HepG2 (cell line): ENCODE data around the gene ZKSCAN5.

ENCODE experiments used
- ASH2L ChIP-seq: fragments of 300-600, 200-600 bp; sonication (generic); IDR thresholded peaks from 2 replicates; pipeline ENCODE4 v1.7.0; 2017; ENCODE audit warnings: low read depth, mild to moderate bottlenecking, moderate library complexity, mixed read lengths, low read length; ENCODE audit not compliant: insufficient read length
- CCAR2 ChIP-seq: fragments of 200-400 bp; formaldehyde crosslinking; optimal IDR thresholded peaks from 2 replicates; pipeline ENCODE3; 2018; ENCODE audit warnings: low read depth, mild to moderate bottlenecking, low read length, moderate library complexity
- NKX3-1 ChIP-seq: sonication (generic); formaldehyde crosslinking; IDR thresholded peaks from 2 replicates; pipeline ENCODE4 v1.5.0; 2020; ENCODE audit warnings: missing genetic modification reagents
- TAF1 ChIP-seq: sonication (generic); formaldehyde crosslinking; IDR thresholded peaks from 2 replicates; pipeline ENCODE4 v1.4.0; 2020; ENCODE audit warnings: missing genetic modification reagents
- ZSCAN30 ChIP-seq: sonication (generic); formaldehyde crosslinking; IDR thresholded peaks from 2 replicates; pipeline ENCODE4 v1.5.0; 2020; ENCODE audit warnings: mild to moderate bottlenecking, missing genetic modification reagents
- TF ChIP-seq, protein P1 (sequence below): sonication (generic); formaldehyde crosslinking; IDR thresholded peaks from 2 replicates; pipeline ENCODE4 v1.4.0; 2020; ENCODE audit warnings: low read depth, mild to moderate bottlenecking, missing genetic modification reagents
- TF ChIP-seq, protein P2 (sequence below): sonication (generic); IDR thresholded peaks from 2 replicates; pipeline ENCODE4 v1.6.1; 2016; ENCODE audit warnings: low read depth, borderline replicate concordance
- TF ChIP-seq, protein P3 (sequence below): sonication (generic); formaldehyde crosslinking; IDR thresholded peaks from 2 replicates; pipeline ENCODE4 v1.5.0; 2020; ENCODE audit warnings: mild to moderate bottlenecking, missing genetic modification reagents, moderate library complexity
- TF ChIP-seq, protein P4 (sequence below): IDR thresholded peaks from 2 replicates; pipeline ENCODE4 v1.6.1; 2016; ENCODE audit warnings: missing biosample characterization, missing genetic modification reagents, low read depth
- TF ChIP-seq, protein P5 (sequence below): sonication (generic); formaldehyde crosslinking; IDR thresholded peaks from 2 replicates; pipeline ENCODE4 v1.9.0; 2021; ENCODE audit warnings: missing genetic modification reagents, borderline replicate concordance
- TF ChIP-seq, protein P6 (sequence below): IDR thresholded peaks from 2 replicates; pipeline ENCODE4 v1.4.0; 2020; ENCODE audit warnings: mild to moderate bottlenecking, missing genetic modification reagents

DNA sequence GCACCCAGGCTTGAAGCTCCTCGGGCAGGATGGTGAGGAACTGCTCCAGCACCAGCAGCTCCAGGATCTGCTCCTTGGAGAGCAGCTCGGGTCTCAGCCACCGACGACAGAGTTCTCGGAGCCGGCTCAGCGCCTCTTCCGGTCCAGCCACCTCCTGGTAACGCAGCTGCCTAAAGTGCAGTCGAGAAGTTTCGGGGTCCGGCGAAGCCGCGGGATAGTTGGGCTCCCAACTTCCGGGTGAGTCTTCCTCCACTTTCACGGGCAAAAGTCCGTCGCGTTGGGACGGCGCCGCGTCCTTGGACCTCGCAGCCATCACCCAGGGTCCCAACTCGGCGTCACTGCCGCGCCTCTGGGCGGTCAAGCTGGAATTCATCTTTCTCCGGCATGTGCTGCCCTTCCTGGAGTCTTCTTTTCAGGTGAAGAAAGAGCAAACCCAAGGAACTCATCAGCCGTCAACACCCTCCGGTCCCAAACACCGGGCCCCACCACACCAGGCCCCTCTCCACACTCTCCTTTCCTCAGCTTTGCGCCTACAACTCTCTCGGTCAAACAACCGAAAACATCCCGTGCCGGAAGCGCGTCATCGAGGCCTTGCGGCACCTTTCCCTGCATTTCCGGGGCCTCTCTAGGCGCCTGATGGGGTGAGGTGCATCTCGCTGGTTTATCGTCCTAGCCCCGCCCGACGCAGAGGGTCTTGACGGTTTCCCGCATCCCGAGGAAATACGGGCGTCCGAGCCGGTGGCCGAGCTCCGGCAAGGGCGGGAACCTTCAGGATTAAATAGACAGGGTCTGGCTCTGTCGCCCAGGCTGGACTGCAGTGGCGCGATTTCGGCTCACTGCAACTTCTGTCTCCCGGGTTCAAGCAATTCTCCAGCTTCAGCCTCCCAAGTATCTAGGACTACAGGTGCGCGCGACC is 4.5 kb upstream of the ZKSCAN5 start, which contains the start of gene ZNF394:
- TF ChIP-seq, protein P1, sequence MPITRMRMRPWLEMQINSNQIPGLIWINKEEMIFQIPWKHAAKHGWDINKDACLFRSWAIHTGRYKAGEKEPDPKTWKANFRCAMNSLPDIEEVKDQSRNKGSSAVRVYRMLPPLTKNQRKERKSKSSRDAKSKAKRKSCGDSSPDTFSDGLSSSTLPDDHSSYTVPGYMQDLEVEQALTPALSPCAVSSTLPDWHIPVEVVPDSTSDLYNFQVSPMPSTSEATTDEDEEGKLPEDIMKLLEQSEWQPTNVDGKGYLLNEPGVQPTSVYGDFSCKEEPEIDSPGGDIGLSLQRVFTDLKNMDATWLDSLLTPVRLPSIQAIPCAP (CRISPR knock-in tag) = no peak
- TF ChIP-seq ASH2L = peak; percentile 64
- TF ChIP-seq, protein P2, sequence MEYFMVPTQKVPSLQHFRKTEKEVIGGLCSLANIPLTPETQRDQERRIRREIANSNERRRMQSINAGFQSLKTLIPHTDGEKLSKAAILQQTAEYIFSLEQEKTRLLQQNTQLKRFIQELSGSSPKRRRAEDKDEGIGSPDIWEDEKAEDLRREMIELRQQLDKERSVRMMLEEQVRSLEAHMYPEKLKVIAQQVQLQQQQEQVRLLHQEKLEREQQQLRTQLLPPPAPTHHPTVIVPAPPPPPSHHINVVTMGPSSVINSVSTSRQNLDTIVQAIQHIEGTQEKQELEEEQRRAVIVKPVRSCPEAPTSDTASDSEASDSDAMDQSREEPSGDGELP = peak; percentile 50; the same call in 1 of the 2 replicates
- TF ChIP-seq, protein P3, sequence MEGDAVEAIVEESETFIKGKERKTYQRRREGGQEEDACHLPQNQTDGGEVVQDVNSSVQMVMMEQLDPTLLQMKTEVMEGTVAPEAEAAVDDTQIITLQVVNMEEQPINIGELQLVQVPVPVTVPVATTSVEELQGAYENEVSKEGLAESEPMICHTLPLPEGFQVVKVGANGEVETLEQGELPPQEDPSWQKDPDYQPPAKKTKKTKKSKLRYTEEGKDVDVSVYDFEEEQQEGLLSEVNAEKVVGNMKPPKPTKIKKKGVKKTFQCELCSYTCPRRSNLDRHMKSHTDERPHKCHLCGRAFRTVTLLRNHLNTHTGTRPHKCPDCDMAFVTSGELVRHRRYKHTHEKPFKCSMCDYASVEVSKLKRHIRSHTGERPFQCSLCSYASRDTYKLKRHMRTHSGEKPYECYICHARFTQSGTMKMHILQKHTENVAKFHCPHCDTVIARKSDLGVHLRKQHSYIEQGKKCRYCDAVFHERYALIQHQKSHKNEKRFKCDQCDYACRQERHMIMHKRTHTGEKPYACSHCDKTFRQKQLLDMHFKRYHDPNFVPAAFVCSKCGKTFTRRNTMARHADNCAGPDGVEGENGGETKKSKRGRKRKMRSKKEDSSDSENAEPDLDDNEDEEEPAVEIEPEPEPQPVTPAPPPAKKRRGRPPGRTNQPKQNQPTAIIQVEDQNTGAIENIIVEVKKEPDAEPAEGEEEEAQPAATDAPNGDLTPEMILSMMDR (CRISPR knock-in tag) = peak; percentile 20; the same call in 1 of the 2 replicates
- TF ChIP-seq NKX3-1 (CRISPR knock-in tag) = no peak
- TF ChIP-seq, protein P4, sequence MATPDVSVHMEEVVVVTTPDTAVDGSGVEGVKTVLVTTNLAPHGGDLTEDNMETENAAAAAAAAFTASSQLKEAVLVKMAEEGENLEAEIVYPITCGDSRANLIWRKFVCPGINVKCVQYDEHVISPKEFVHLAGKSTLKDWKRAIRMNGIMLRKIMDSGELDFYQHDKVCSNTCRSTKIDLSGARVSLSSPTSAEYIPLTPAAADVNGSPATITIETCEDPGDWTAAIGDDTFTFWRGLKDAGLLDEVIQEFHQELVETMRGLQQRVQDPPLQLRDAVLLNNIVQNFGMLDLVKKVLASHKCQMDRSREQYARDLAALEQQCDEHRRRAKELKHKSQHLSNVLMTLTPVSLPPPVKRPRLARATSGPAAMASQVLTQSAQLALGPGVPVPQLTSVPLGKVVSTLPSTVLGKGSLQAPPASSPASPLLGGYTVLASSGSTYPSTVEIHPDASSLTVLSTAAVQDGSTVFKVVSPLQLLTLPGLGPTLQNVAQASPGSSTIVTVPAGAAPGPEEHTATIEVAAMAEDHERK = peak; percentile 43; the same call in 1 of the 2 replicates
- peak; percentile 87 for TF ChIP-seq TAF1 (CRISPR knock-in tag)
- TF ChIP-seq CCAR2 = no peak
- TF ChIP-seq, protein P5, sequence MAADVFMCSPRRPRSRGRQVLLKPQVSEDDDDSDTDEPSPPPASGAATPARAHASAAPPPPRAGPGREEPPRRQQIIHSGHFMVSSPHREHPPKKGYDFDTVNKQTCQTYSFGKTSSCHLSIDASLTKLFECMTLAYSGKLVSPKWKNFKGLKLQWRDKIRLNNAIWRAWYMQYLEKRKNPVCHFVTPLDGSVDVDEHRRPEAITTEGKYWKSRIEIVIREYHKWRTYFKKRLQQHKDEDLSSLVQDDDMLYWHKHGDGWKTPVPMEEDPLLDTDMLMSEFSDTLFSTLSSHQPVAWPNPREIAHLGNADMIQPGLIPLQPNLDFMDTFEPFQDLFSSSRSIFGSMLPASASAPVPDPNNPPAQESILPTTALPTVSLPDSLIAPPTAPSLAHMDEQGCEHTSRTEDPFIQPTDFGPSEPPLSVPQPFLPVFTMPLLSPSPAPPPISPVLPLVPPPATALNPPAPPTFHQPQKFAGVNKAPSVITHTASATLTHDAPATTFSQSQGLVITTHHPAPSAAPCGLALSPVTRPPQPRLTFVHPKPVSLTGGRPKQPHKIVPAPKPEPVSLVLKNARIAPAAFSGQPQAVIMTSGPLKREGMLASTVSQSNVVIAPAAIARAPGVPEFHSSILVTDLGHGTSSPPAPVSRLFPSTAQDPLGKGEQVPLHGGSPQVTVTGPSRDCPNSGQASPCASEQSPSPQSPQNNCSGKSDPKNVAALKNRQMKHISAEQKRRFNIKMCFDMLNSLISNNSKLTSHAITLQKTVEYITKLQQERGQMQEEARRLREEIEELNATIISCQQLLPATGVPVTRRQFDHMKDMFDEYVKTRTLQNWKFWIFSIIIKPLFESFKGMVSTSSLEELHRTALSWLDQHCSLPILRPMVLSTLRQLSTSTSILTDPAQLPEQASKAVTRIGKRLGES (CRISPR knock-in tag) = no peak
- no peak for TF ChIP-seq ZSCAN30 (CRISPR knock-in tag)
- TF ChIP-seq, protein P6, sequence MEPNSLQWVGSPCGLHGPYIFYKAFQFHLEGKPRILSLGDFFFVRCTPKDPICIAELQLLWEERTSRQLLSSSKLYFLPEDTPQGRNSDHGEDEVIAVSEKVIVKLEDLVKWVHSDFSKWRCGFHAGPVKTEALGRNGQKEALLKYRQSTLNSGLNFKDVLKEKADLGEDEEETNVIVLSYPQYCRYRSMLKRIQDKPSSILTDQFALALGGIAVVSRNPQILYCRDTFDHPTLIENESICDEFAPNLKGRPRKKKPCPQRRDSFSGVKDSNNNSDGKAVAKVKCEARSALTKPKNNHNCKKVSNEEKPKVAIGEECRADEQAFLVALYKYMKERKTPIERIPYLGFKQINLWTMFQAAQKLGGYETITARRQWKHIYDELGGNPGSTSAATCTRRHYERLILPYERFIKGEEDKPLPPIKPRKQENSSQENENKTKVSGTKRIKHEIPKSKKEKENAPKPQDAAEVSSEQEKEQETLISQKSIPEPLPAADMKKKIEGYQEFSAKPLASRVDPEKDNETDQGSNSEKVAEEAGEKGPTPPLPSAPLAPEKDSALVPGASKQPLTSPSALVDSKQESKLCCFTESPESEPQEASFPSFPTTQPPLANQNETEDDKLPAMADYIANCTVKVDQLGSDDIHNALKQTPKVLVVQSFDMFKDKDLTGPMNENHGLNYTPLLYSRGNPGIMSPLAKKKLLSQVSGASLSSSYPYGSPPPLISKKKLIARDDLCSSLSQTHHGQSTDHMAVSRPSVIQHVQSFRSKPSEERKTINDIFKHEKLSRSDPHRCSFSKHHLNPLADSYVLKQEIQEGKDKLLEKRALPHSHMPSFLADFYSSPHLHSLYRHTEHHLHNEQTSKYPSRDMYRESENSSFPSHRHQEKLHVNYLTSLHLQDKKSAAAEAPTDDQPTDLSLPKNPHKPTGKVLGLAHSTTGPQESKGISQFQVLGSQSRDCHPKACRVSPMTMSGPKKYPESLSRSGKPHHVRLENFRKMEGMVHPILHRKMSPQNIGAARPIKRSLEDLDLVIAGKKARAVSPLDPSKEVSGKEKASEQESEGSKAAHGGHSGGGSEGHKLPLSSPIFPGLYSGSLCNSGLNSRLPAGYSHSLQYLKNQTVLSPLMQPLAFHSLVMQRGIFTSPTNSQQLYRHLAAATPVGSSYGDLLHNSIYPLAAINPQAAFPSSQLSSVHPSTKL (CRISPR knock-in tag) = peak; percentile 58
